ENCODE results near the gene LGALS9.
A peak's percentile ranks its signal among the peaks of the same experiment; 100 is the strongest.

LGALS9 gene

GRCh38 chr17:27600471-27600870 lies 30.5 kb upstream of the LGALS9 start:
- TF ChIP-seq, protein P1, sequence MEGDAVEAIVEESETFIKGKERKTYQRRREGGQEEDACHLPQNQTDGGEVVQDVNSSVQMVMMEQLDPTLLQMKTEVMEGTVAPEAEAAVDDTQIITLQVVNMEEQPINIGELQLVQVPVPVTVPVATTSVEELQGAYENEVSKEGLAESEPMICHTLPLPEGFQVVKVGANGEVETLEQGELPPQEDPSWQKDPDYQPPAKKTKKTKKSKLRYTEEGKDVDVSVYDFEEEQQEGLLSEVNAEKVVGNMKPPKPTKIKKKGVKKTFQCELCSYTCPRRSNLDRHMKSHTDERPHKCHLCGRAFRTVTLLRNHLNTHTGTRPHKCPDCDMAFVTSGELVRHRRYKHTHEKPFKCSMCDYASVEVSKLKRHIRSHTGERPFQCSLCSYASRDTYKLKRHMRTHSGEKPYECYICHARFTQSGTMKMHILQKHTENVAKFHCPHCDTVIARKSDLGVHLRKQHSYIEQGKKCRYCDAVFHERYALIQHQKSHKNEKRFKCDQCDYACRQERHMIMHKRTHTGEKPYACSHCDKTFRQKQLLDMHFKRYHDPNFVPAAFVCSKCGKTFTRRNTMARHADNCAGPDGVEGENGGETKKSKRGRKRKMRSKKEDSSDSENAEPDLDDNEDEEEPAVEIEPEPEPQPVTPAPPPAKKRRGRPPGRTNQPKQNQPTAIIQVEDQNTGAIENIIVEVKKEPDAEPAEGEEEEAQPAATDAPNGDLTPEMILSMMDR (IDR thresholded peaks at IDR 0.05; ENCODE audit: unreplicated experiment in 3 of 3), result no peak
- Mint-ChIP-seq H3K36me3 (ENCODE audit: low read depth) (peaks cover 26% of the 10 kb centered on the region), H3K9me3 (no peaks in the 10 kb centered on the region), H3K4me1 (peaks cover 11% of the 10 kb centered on the region), H3K4me3 (no peak overlapping the region), H3K27me3 (ENCODE audit: low read depth) (no peaks in the 10 kb centered on the region), H3K27ac (no peak overlapping the region)

- Mint-ChIP-seq H3K9me3 (no peaks in the 10 kb centered on the region), H3K27me3 (ENCODE audit: low read depth) (no peaks in the 10 kb centered on the region), H3K36me3 (ENCODE audit: low read depth) (peaks cover 30% of the 10 kb centered on the region), H3K4me1 (peaks cover 5% of the 10 kb centered on the region), H3K4me3 (no peak overlapping the region), H3K27ac (no peak overlapping the region)
- TF ChIP-seq, protein P1 (IDR thresholded peaks at IDR 0.05; ENCODE audit: unreplicated experiment in 3 of 3), result peak; percentile 89 to 95 (median 93)
Observed at GRCh38 chr17:27601069-27601974, 29.7 kb upstream of the LGALS9 start.

DNA sequence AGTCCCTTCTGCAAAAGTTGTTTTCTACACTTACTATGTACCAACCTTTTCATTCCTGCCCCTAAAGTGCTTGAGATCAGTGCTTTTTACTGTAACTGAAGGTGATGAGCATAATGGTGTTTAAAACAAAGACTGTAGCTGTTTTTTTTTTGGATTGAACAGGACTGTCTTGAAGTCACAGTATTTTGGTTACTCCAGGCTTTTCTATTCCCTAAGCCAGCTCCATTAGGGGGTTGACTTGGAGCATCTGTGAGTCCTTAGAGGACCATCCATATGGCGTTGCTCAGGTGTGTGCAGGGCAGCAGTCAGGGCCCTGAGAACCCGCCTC lies 29.0 kb upstream of the LGALS9 start:
- Mint-ChIP-seq H3K27ac (no peak overlapping the region), H3K9me3 (no peaks in the 10 kb centered on the region), H3K4me3 (no peak overlapping the region), H3K27me3 (ENCODE audit: low read depth) (no peaks in the 10 kb centered on the region), H3K36me3 (ENCODE audit: low read depth) (peaks cover 29% of the 10 kb centered on the region), H3K4me1 (no peaks in the 10 kb centered on the region)
- TF ChIP-seq, protein P1 (IDR thresholded peaks at IDR 0.05; ENCODE audit: unreplicated experiment in 3 of 3), result peak in 1 of 3 experiments; percentile 5

GRCh38 chr17:27602721-27603420 lies 28.1 kb upstream of the LGALS9 start:
- H3K9me3 Mint-ChIP-seq, result no peaks in the 10 kb centered on the region
- TF ChIP-seq, protein P1 (IDR thresholded peaks at IDR 0.05; ENCODE audit: unreplicated experiment in 3 of 3), result peak; percentile 85 to 92 (median 90)
- no peak overlapping the region for H3K4me3 Mint-ChIP-seq
- H3K27ac Mint-ChIP-seq, result no peak overlapping the region
- H3K36me3 Mint-ChIP-seq (ENCODE audit: low read depth), result peaks cover 35% of the 10 kb centered on the region
- H3K27me3 Mint-ChIP-seq (ENCODE audit: low read depth), result no peaks in the 10 kb centered on the region
- H3K4me1 Mint-ChIP-seq, result no peaks in the 10 kb centered on the region

DNA sequence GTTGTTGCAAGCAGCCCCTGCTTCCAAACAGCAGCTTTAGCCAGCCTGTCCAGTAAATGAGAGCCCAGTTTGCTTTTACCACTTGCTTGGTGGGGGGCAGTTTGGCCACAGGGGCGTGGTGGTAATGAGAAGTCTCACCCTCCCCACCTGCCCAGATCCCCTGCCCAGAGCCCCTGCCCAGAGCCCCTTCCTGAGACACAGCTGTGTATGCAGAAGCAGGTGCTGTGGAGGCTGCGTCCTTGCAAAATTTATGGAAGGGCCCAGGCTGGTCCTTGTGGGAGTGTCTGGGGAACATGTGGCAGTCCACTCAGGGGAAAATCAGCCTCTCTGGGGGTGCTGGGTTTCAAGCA lies 27.6 kb upstream of the LGALS9 start:
- no peaks in the 10 kb centered on the region for H3K27me3 Mint-ChIP-seq (ENCODE audit: low read depth)
- TF ChIP-seq, protein P1 (IDR thresholded peaks at IDR 0.05; ENCODE audit: unreplicated experiment in 3 of 3), result no peak
- no peaks in the 10 kb centered on the region for H3K9me3 Mint-ChIP-seq
- H3K27ac Mint-ChIP-seq, result no peak overlapping the region
- no peak overlapping the region for H3K4me3 Mint-ChIP-seq
- H3K4me1 Mint-ChIP-seq, result no peaks in the 10 kb centered on the region
- peaks cover 37% of the 10 kb centered on the region for H3K36me3 Mint-ChIP-seq (ENCODE audit: low read depth)

Data from nephron (organoid).